ENCODE measurements around the gene RASGRP2.

DNA sequence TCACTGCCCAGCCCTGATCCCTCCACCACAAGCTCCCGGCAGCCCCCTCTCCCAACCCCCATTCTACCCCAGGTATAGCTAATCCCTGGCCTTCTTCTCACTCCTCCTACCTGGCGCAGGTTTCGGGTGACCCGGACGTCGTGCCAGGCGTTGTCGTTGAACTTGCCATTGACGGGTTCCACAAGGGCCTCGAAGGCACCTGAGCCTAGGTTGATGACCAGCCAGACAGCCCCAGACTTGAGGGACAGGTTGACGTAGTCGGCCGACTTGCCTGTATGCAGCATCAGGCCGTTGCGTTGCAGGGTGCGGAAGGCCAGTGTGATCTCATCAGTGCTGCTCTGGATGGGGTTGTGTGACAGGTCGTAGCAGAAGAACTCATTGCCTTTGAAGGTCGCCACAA lies 58.4 kb downstream of the RASGRP2 start:
- TF ChIP-seq, protein P1, sequence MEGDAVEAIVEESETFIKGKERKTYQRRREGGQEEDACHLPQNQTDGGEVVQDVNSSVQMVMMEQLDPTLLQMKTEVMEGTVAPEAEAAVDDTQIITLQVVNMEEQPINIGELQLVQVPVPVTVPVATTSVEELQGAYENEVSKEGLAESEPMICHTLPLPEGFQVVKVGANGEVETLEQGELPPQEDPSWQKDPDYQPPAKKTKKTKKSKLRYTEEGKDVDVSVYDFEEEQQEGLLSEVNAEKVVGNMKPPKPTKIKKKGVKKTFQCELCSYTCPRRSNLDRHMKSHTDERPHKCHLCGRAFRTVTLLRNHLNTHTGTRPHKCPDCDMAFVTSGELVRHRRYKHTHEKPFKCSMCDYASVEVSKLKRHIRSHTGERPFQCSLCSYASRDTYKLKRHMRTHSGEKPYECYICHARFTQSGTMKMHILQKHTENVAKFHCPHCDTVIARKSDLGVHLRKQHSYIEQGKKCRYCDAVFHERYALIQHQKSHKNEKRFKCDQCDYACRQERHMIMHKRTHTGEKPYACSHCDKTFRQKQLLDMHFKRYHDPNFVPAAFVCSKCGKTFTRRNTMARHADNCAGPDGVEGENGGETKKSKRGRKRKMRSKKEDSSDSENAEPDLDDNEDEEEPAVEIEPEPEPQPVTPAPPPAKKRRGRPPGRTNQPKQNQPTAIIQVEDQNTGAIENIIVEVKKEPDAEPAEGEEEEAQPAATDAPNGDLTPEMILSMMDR (IDR thresholded peaks at IDR 0.05), result no peak
- TF ChIP-seq POLR2A (IDR thresholded peaks at IDR 0.05), result no peak
